IPS-20b (cell line): ENCODE results near the gene SH2B3.
"Not testable (repeated sequence)": the region's sequence is repeated elsewhere in the genome, so short reads cannot be mapped to it uniquely, and the experiment has no call there.

ENCODE experiments used
- H3K27ac ChIP-seq: one replicate; pipeline ENCODE4 v1.5.1; 2013; ENCODE audit warnings: low read length
- H3K27me3 ChIP-seq: 2 replicates; pipeline ENCODE4 v1.6.1; 2013; ENCODE audit warnings: mild to moderate bottlenecking, low read length, inconsistent platforms; ENCODE audit not compliant: insufficient read depth
- H3K36me3 ChIP-seq: 2 replicates; pipeline ENCODE4 v1.6.1; 2013; ENCODE audit warnings: low read depth, mild to moderate bottlenecking, inconsistent platforms, low read length, moderate library complexity; ENCODE audit not compliant: insufficient read depth
- H3K4me1 ChIP-seq: 2 replicates; pipeline ENCODE4 v1.6.1; 2013; ENCODE audit warnings: mild to moderate bottlenecking, control low read depth, inconsistent platforms, low read length, moderate library complexity; ENCODE audit not compliant: insufficient read depth
- H3K4me3 ChIP-seq: 2 replicates; pipeline ENCODE4 v1.5.1; 2013; ENCODE audit warnings: mild to moderate bottlenecking, low read length, inconsistent platforms
- H3K9ac ChIP-seq: 2 replicates; pipeline ENCODE4 v1.6.1; 2013; ENCODE audit warnings: low read depth, mild to moderate bottlenecking, inconsistent platforms, low read length, moderate library complexity
- H3K9me3 ChIP-seq: 2 replicates; pipeline ENCODE4 v1.6.1; 2013; ENCODE audit warnings: mild to moderate bottlenecking, low read depth, low read length, inconsistent platforms; ENCODE audit not compliant: insufficient read depth

The SH2B3 gene

GRCh38 chr12:111467092-111467856 is 61.6 kb downstream of the SH2B3 start:
- Histone ChIP-seq H3K27me3 (no peaks in the 10 kb centered on the region), H3K27ac (no peak overlapping the region), H3K4me1 (no peaks in the 10 kb centered on the region), H3K4me3 (no peak overlapping the region), H3K9me3 (no peaks in the 10 kb centered on the region), H3K36me3 (peaks cover 57% of the 10 kb centered on the region), H3K9ac (no peak overlapping the region)

GRCh38 chr12:111467857-111468241 is 62.1 kb downstream of the SH2B3 start:
- Histone ChIP-seq H3K36me3 (peaks cover 57% of the 10 kb centered on the region), H3K27ac (no peak overlapping the region), H3K4me1 (no peaks in the 10 kb centered on the region), H3K27me3 (no peaks in the 10 kb centered on the region), H3K4me3 (no peak overlapping the region), H3K9ac (no peak overlapping the region), H3K9me3 (no peaks in the 10 kb centered on the region)

GRCh38 chr12:111469401-111469800 is 63.7 kb downstream of the SH2B3 start:
- Histone ChIP-seq H3K27me3 (no peaks in the 10 kb centered on the region), H3K36me3 (peaks cover 55% of the 10 kb centered on the region), H3K9ac (no peak overlapping the region), H3K9me3 (no peaks in the 10 kb centered on the region), H3K27ac (no peak overlapping the region), H3K4me3 (no peak overlapping the region), H3K4me1 (no peaks in the 10 kb centered on the region)

- Histone ChIP-seq H3K9me3 (no peaks in the 10 kb centered on the region), H3K36me3 (peaks cover 56% of the 10 kb centered on the region), H3K9ac (no peak overlapping the region), H3K4me1 (no peaks in the 10 kb centered on the region), H3K4me3 (no peak overlapping the region), H3K27me3 (no peaks in the 10 kb centered on the region), H3K27ac (no peak overlapping the region)
Measured at GRCh38 chr12:111471236-111471635, 65.5 kb downstream of the SH2B3 start.

- no peaks in the 10 kb centered on the region for H3K4me1 ChIP-seq
- no peaks in the 10 kb centered on the region for H3K9me3 ChIP-seq
- no peak overlapping the region for H3K27ac ChIP-seq
- no peak overlapping the region for H3K4me3 ChIP-seq
- H3K27me3 ChIP-seq = no peaks in the 10 kb centered on the region
- H3K9ac ChIP-seq = no peak overlapping the region
- peaks cover 75% of the 10 kb centered on the region for H3K36me3 ChIP-seq
Measured at GRCh38 chr12:111482462-111482861, 76.7 kb downstream of the SH2B3 start.

- Histone ChIP-seq H3K9me3 (no peaks in the 10 kb centered on the region), H3K4me1 (no peaks in the 10 kb centered on the region), H3K27ac (no peak overlapping the region), H3K9ac (no peak overlapping the region), H3K4me3 (no peak overlapping the region), H3K36me3 (peaks cover 89% of the 10 kb centered on the region), H3K27me3 (no peaks in the 10 kb centered on the region)
Measured at GRCh38 chr12:111488271-111488670, 82.5 kb downstream of the SH2B3 start.

- H3K27ac ChIP-seq = no peak overlapping the region
- H3K4me3 ChIP-seq = no peak overlapping the region
- peaks cover 88% of the 10 kb centered on the region for H3K36me3 ChIP-seq
Measured at GRCh38 chr12:111488798-111489197, 83.1 kb downstream of the SH2B3 start.

GRCh38 chr12:111492979-111493378 is 87.3 kb downstream of the SH2B3 start:
- not testable (repeated sequence) for H3K27me3 ChIP-seq, H3K9me3 ChIP-seq, H3K27ac ChIP-seq, H3K9ac ChIP-seq, H3K4me1 ChIP-seq, H3K4me3 ChIP-seq
- H3K36me3 ChIP-seq = peaks cover 83% of the 10 kb centered on the region

More at GRCh38 chr12:111488798-111489197, 83.1 kb downstream of the SH2B3 start:
- no peak overlapping the region for H3K9ac ChIP-seq
- H3K27me3 ChIP-seq = no peaks in the 10 kb centered on the region
- H3K4me1 ChIP-seq = no peaks in the 10 kb centered on the region
- H3K9me3 ChIP-seq = no peaks in the 10 kb centered on the region

- Histone ChIP-seq H3K36me3 (peaks cover 73% of the 10 kb centered on the region), H3K9me3 (no peaks in the 10 kb centered on the region), H3K27me3 (no peaks in the 10 kb centered on the region), H3K4me3 (no peak overlapping the region), H3K9ac (no peak overlapping the region), H3K27ac (no peak overlapping the region), H3K4me1 (no peaks in the 10 kb centered on the region)
Measured at GRCh38 chr12:111494676-111495075, 89.0 kb downstream of the SH2B3 start.
